Measurements from ENCODE around the gene EDC3. TPM values are rescaled to one million over a fixed set of nuclear protein-coding genes. Genes with fewer than 3 reads are reported as not detected.

EDC3 gene
- total RNA-seq, 1 experiment from 2014 or later, result 45.1 TPM

DNA sequence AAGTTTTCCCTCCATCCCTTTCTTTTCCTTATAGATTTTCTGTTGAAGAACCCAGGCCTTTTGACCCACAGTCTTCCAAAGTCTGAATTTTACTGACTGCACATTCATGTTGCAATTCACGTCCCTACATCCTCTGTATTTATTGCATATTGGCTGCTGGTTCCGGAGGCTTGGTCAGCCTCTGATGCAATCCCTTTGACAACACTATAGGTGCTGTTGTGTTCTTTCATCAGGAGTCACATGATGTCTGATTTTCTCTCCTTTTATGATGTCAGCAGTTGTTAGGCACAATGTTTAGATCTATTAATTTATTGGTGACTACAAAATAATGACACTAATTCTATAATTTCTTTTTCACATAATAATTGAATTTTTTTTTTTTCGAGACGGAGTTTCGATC, 20.8 kb upstream of the EDC3 start:
- Histone ChIP-seq H3K9ac (ENCODE audit: low read length) (no peak overlapping the region), H2AFZ (ENCODE audit: low read depth, low read length, poor library complexity, severe bottlenecking) (peak overlapping the region; percentile 68), H3K27me3 (ENCODE audit: insufficient read depth, low read length) (no peaks in the 10 kb centered on the region), H3K79me2 (ENCODE audit: insufficient read depth, low read length) (no peaks in the 10 kb centered on the region), H3K4me3 (replicated peaks in 1 of 2; ENCODE audit: low read depth in 1 of 2, low read length in 2 of 2) (no peak overlapping the region), H3K9me2 (ENCODE audit: insufficient read depth) (no peaks in the 10 kb centered on the region), H3K4me1 (ENCODE audit: control insufficient read depth in 1 of 2, insufficient read depth in 2 of 2, low read length in 2 of 2) (no peaks in the 10 kb centered on the region), H4K20me1 (ENCODE audit: insufficient read depth) (no peaks in the 10 kb centered on the region), H3K36me3 (ENCODE audit: control insufficient read depth in 1 of 2, insufficient read depth in 2 of 2, low read length in 2 of 2) (no peaks in the 10 kb centered on the region), H3K4me2 (ENCODE audit: low read length) (no peak overlapping the region), H3K9me3 (ENCODE audit: control insufficient read depth in 1 of 2, insufficient read depth in 1 of 2, low read depth in 1 of 2, low read length in 2 of 2) (no peaks in the 10 kb centered on the region), H3K27ac (ENCODE audit: low read depth, low read length) (no peak overlapping the region)
- no peak for DNase-seq (ENCODE audit: low read depth, low spot score)
- no TSS peak for BruUV-seq (replicated peaks)
- intact Hi-C loops (cut with micrococcal nuclease), result no loop called here
- RAD21 ChIA-PET (ENCODE audit: low non-redundant PET in 1 of 2, low total read pairs in 2 of 2, uncharacterized antibody in 2 of 2, unreplicated experiment in 2 of 2), result no interaction called here
- ATAC-seq, result no peak
- POLR2A ChIA-PET, result no interaction called here
- CTCF ChIA-PET, result no interaction called here
- no peak for TF ChIP-seq CBX3 (IDR thresholded peaks at IDR 0.05; ENCODE audit: low read depth)
- no peak for TF ChIP-seq POLR2AphosphoS5 (IDR thresholded peaks at IDR 0.05; ENCODE audit: low read depth, low read length)
- TF ChIP-seq YY1 (IDR thresholded peaks at IDR 0.05; ENCODE audit: extremely low read depth, insufficient replicate concordance, low read depth, low read length), result no peak
- TF ChIP-seq, protein P1, sequence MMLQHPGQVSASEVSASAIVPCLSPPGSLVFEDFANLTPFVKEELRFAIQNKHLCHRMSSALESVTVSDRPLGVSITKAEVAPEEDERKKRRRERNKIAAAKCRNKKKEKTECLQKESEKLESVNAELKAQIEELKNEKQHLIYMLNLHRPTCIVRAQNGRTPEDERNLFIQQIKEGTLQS (IDR thresholded peaks at IDR 0.05), result no peak
- TF ChIP-seq, protein P2, sequence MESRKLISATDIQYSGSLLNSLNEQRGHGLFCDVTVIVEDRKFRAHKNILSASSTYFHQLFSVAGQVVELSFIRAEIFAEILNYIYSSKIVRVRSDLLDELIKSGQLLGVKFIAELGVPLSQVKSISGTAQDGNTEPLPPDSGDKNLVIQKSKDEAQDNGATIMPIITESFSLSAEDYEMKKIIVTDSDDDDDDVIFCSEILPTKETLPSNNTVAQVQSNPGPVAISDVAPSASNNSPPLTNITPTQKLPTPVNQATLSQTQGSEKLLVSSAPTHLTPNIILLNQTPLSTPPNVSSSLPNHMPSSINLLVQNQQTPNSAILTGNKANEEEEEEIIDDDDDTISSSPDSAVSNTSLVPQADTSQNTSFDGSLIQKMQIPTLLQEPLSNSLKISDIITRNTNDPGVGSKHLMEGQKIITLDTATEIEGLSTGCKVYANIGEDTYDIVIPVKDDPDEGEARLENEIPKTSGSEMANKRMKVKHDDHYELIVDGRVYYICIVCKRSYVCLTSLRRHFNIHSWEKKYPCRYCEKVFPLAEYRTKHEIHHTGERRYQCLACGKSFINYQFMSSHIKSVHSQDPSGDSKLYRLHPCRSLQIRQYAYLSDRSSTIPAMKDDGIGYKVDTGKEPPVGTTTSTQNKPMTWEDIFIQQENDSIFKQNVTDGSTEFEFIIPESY (IDR thresholded peaks at IDR 0.05; ENCODE audit: extremely low read depth, insufficient replicate concordance, low read length), result no peak
- TF ChIP-seq EZH2 (IDR thresholded peaks at IDR 0.05), result no peak
- TF ChIP-seq RAD21 (IDR thresholded peaks at IDR 0.05; ENCODE audit: low read depth), result no peak
- no peak for TF ChIP-seq POLR2A (IDR thresholded peaks at IDR 0.05; ENCODE audit: borderline replicate concordance, extremely low read depth, insufficient read depth, insufficient read length)
- TF ChIP-seq ELF1 (IDR thresholded peaks at IDR 0.05; ENCODE audit: borderline replicate concordance, low read depth), result no peak
- no peak for TF ChIP-seq EGR1 (IDR thresholded peaks at IDR 0.05; ENCODE audit: low read depth)
- TF ChIP-seq ZNF274 (IDR thresholded peaks at IDR 0.05; ENCODE audit: low read depth, low read length), result no peak
- TF ChIP-seq SIN3A (IDR thresholded peaks at IDR 0.05; ENCODE audit: low read depth), result no peak
- no peak for TF ChIP-seq SRF (IDR thresholded peaks at IDR 0.05; ENCODE audit: low read depth)
- TF ChIP-seq SP1 (IDR thresholded peaks at IDR 0.05; ENCODE audit: low read depth), result no peak
- TF ChIP-seq EZH2phosphoT487 (IDR thresholded peaks at IDR 0.05; ENCODE audit: borderline replicate concordance), result no peak
